Measurements from ENCODE around the gene BCR. TPM values are rescaled to one million over a fixed set of nuclear protein-coding genes. Genes with fewer than 3 reads are reported as not detected.

BCR gene
- total RNA-seq, 1 donor: 28.6 TPM

DNA sequence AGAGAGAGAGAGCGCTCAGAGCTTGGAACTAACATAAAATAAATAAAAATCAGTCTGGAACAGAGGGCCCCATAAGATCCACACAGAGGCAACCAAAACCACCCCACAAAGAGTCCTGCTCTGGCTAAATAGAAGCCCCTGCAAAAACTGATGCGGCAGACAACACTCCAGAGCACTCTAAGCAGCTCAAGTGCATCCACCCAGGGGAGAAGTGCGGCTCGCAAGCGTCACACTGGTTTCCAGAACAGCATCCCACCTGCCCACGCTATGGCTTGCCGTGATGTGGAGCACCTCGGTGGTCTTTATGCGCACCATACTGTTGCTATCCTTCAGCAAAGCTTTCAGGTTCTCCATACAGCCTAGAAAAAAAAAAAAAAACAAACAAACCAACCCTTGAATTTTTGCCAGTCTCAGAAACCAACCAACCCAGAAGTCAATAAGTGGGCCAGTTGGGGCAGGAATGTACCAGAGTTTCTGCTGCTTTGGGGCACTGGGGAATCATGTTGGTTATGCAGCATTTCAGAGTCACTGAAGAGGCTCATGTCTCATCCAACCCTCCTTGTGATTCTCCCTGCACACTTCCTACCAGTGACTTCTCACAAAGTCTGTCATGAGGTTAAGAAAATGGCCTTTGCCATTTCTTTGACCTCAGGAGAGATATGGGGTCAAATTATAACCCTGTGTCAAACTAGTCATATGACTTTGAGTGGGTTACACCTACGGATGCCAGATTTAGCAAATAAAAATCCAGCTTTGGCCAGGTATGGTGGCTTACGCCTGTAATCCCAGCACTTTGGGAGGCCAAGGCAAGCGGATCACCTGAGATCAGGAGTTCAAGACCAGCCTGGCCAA, 41.5 kb upstream of the BCR start:
- H3K79me2 ChIP-seq (ENCODE audit: insufficient read depth, low read length): no peaks in the 10 kb centered on the region
- no peaks in the 10 kb centered on the region for H4K20me1 ChIP-seq (ENCODE audit: insufficient read depth, low read length)
- no peak overlapping the region for H3K27ac ChIP-seq (ENCODE audit: low read depth, low read length)
- no peak for DNase-seq (ENCODE audit: insufficient read length, low spot score, missing footprints)
- TF ChIP-seq, protein P1, sequence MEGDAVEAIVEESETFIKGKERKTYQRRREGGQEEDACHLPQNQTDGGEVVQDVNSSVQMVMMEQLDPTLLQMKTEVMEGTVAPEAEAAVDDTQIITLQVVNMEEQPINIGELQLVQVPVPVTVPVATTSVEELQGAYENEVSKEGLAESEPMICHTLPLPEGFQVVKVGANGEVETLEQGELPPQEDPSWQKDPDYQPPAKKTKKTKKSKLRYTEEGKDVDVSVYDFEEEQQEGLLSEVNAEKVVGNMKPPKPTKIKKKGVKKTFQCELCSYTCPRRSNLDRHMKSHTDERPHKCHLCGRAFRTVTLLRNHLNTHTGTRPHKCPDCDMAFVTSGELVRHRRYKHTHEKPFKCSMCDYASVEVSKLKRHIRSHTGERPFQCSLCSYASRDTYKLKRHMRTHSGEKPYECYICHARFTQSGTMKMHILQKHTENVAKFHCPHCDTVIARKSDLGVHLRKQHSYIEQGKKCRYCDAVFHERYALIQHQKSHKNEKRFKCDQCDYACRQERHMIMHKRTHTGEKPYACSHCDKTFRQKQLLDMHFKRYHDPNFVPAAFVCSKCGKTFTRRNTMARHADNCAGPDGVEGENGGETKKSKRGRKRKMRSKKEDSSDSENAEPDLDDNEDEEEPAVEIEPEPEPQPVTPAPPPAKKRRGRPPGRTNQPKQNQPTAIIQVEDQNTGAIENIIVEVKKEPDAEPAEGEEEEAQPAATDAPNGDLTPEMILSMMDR (IDR thresholded peaks at IDR 0.05; ENCODE audit: extremely low read depth, low read depth, low read length): no peak
- no peak overlapping the region for H3K4me3 ChIP-seq (ENCODE audit: insufficient read depth, low read length)
- H3K9me3 ChIP-seq (ENCODE audit: low read depth, low read length): no peaks in the 10 kb centered on the region
- H3K27me3 ChIP-seq (ENCODE audit: insufficient read depth, low read length): no peaks in the 10 kb centered on the region
- H2AFZ ChIP-seq (ENCODE audit: low read length): no peak overlapping the region
- no peaks in the 10 kb centered on the region for H3K36me3 ChIP-seq (ENCODE audit: insufficient read depth, low read length)
- H3K4me1 ChIP-seq (ENCODE audit: insufficient read depth, low read length): peaks cover 12% of the 10 kb centered on the region
- H3K4me2 ChIP-seq (ENCODE audit: insufficient read depth, low read length): no peak overlapping the region

DNA sequence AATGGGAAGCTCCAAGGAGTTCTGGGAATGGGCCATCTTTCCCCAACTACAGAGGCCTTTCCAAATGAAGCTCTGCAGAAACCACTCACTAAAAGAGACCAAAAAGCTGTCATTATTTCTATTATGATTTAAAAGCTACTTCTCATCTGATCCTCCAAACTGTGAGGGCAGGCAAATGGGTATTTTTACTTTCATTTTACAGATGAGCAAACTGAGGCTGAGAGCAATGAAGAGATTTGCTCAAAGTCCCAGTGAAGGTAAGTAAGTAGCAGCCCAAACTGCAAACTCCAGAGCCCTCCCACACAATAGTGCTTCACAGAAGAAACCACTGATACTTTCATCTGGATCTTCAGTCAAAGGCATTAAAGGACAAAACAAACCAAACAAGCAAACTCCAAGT, 39.9 kb upstream of the BCR start:
- Histone ChIP-seq H3K4me1 (ENCODE audit: insufficient read depth, low read length) (peaks cover 17% of the 10 kb centered on the region), H3K9me3 (ENCODE audit: low read depth, low read length) (no peaks in the 10 kb centered on the region), H2AFZ (ENCODE audit: low read length) (no peak overlapping the region), H3K79me2 (ENCODE audit: insufficient read depth, low read length) (no peaks in the 10 kb centered on the region), H3K27me3 (ENCODE audit: insufficient read depth, low read length) (no peaks in the 10 kb centered on the region), H3K36me3 (ENCODE audit: insufficient read depth, low read length) (no peaks in the 10 kb centered on the region), H4K20me1 (ENCODE audit: insufficient read depth, low read length) (no peaks in the 10 kb centered on the region), H3K4me3 (ENCODE audit: insufficient read depth, low read length) (no peak overlapping the region), H3K4me2 (ENCODE audit: insufficient read depth, low read length) (no peak overlapping the region), H3K27ac (ENCODE audit: low read depth, low read length) (no peak overlapping the region)
- TF ChIP-seq, protein P1 (IDR thresholded peaks at IDR 0.05; ENCODE audit: extremely low read depth, low read depth, low read length): no peak
- no peak for DNase-seq (ENCODE audit: insufficient read length, low spot score, missing footprints)

DNA sequence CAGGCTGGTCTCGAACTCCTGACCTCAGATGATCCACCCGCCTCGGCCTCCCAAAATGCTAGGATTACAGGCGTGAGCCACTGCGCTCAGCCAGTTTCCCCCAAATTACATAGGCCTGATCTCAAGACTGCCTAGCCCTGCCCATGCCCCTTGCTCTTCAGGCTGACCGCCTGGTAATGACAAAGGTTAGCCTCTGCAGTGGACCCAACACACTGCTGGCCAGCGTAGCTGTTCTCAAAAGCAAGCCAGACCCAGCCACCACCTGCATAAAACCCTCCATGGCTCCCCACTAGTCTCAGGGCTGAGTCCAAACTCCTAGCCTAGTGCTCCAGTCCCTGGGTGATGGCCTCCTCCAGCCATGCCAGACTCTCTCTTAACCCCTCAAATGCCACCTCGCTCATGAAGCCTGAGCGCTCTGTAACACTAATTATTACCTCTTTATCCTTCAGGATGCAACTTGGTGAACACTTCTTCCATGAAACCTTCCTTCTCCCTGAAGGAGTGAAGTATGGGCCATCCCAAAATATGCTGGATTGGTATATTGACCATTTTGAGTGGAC, 37.7 kb upstream of the BCR start:
- no peaks in the 10 kb centered on the region for H3K79me2 ChIP-seq (ENCODE audit: insufficient read depth, low read length)
- no peak overlapping the region for H3K27ac ChIP-seq (ENCODE audit: low read depth, low read length)
- H3K4me3 ChIP-seq (ENCODE audit: insufficient read depth, low read length): peak overlapping the region; percentile 68
- no peaks in the 10 kb centered on the region for H4K20me1 ChIP-seq (ENCODE audit: insufficient read depth, low read length)
- peak overlapping the region; percentile 82 for H2AFZ ChIP-seq (ENCODE audit: low read length)
- no peaks in the 10 kb centered on the region for H3K9me3 ChIP-seq (ENCODE audit: low read depth, low read length)
- peaks cover 34% of the 10 kb centered on the region for H3K4me1 ChIP-seq (ENCODE audit: insufficient read depth, low read length)
- DNase-seq (ENCODE audit: insufficient read length, low spot score, missing footprints): no peak
- no peaks in the 10 kb centered on the region for H3K36me3 ChIP-seq (ENCODE audit: insufficient read depth, low read length)
- H3K27me3 ChIP-seq (ENCODE audit: insufficient read depth, low read length): no peaks in the 10 kb centered on the region
- TF ChIP-seq, protein P1 (IDR thresholded peaks at IDR 0.05; ENCODE audit: extremely low read depth, low read depth, low read length): no peak
- H3K4me2 ChIP-seq (ENCODE audit: insufficient read depth, low read length): peak overlapping the region; percentile 95

DNA sequence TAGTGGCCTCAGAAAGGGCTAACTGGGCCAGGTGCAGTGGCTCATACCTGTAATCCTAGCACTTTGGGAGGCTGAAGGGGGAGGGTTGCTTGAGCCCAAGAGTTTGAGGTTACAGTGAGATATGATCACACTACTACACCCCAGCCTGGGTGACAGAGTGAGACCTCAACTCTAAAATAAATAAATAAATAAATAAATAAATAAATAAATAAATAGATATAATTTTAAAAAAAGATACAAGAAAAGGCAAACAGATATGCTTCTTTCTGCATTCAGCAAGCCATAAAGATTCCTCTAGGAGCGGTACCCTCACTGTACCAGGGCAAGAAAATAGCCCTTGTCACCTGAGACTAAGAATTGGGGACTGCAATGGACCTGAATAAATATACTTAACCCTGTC, 37.2 kb upstream of the BCR start:
- TF ChIP-seq, protein P1 (IDR thresholded peaks at IDR 0.05; ENCODE audit: extremely low read depth, low read depth, low read length): no peak

More for the DNA sequence above, 37.2 kb upstream of the BCR start:
- Histone ChIP-seq H3K4me1 (ENCODE audit: insufficient read depth, low read length) (peaks cover 32% of the 10 kb centered on the region), H3K9me3 (ENCODE audit: low read depth, low read length) (no peaks in the 10 kb centered on the region), H3K27ac (ENCODE audit: low read depth, low read length) (no peak overlapping the region), H2AFZ (ENCODE audit: low read length) (no peak overlapping the region), H3K36me3 (ENCODE audit: insufficient read depth, low read length) (no peaks in the 10 kb centered on the region), H3K27me3 (ENCODE audit: insufficient read depth, low read length) (no peaks in the 10 kb centered on the region), H3K79me2 (ENCODE audit: insufficient read depth, low read length) (no peaks in the 10 kb centered on the region), H4K20me1 (ENCODE audit: insufficient read depth, low read length) (peaks cover 4% of the 10 kb centered on the region), H3K4me2 (ENCODE audit: insufficient read depth, low read length) (no peak overlapping the region), H3K4me3 (ENCODE audit: insufficient read depth, low read length) (no peak overlapping the region)
- DNase-seq (ENCODE audit: insufficient read length, low spot score, missing footprints): no peak

All from osteoblast (primary cell).